Camera-type eye (tissue), 1 donor: Measurements from ENCODE around the gene CHPF2. TPM values are rescaled to one million over a fixed set of nuclear protein-coding genes. Genes with fewer than 3 reads are reported as not detected.

ENCODE experiments used
- total RNA-seq: library from RNA; depleted of rRNA; stranded (reverse); fragments of >200 nt; gene quantifications from one replicate; pipeline ENCODE4 v1.2.3, GENCODE V29; 2014

The CHPF2 gene
- 31.4 TPM for total RNA-seq

GRCh38 chr7:151232091-151232916, at the start of gene CHPF2:
CHPF2 (plus strand) TSS chr7:151232483; CDS start chr7:151234012, 1,529 bp downstream.

DNA sequence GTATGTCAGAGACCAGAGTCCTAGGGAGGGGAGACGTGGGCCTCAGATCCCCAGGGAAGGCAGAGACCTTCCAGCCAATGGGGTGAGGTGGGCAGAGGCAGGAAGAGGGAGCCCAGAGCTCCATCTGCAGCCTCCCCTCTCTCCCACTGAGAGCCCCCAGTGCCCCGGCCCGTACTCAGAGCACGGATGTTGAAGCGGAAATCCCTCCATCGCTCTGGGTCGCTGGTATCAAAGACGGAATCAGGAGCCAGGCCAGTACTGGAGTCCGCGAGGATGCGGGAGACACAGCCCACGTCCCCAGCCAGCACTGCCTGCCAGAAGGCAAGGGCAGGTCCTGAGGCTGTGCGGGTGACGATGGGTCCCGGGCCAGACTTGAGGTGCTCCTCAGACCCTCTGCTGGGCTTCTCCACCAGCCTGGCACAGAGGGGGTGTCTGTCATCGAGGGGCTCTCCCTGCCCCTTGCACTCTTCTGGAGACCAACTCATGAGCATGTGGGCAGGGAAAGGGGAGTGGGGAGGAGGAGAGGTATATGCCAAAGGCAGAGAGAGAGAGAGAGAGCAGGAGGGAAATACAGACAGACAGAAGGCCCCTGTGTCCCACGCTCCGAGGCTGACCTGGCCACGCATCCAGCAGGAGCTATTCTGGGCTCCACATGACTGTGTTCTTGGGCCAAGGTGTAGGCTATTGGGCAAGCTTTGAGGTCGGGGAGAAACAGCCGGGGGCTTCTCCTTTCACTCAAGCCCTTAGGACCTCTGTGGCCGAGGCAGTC, 45.5 kb upstream of the CHPF2 start, which contains the start of gene ASB10:
ASB10 (minus strand) TSS at position 611 of the 769 bp plus-strand sequence; CDS start at position 491, 120 bp downstream.

DNA sequence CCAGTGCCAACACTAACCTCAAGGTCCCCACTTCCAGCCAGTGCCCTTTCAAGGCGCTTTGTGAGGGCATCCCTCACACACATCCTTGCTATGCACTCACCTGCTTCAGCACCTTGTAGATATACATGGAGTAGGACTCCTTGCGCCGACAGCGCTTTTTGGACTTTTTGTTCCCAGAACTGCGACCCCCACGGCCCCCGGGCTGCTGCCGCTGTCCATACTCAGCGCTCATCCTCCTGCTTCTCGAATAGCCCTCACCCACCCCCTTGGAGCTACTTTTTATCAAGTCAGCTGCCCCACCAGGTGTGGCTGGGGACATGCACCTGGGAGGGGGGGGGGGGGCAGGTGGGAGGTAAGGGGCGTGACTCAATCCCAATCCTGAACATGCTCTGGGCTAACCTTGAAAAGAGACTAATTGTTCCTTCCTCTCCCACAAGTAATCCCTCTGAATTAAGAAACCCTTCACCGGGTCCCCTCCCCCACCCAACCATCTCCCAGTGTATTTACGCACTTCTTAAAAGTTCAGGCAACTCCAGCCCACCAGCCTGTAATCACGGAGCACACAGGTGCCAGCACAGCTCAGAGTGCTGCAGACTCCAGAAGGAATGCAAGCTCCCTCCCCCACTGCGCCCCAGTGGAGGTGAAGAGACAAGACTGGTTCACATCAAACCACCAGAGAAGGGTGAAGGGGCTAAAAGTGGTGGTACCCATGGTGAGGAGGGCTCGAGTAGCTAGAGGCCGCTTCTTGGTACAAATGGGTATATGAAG, 22.0 kb upstream of the CHPF2 start, which contains the start of gene H2BK1:
H2BK1 (minus strand) TSS at position 402 of the 768 bp plus-strand sequence; CDS start at position 232, 170 bp downstream.

DNA sequence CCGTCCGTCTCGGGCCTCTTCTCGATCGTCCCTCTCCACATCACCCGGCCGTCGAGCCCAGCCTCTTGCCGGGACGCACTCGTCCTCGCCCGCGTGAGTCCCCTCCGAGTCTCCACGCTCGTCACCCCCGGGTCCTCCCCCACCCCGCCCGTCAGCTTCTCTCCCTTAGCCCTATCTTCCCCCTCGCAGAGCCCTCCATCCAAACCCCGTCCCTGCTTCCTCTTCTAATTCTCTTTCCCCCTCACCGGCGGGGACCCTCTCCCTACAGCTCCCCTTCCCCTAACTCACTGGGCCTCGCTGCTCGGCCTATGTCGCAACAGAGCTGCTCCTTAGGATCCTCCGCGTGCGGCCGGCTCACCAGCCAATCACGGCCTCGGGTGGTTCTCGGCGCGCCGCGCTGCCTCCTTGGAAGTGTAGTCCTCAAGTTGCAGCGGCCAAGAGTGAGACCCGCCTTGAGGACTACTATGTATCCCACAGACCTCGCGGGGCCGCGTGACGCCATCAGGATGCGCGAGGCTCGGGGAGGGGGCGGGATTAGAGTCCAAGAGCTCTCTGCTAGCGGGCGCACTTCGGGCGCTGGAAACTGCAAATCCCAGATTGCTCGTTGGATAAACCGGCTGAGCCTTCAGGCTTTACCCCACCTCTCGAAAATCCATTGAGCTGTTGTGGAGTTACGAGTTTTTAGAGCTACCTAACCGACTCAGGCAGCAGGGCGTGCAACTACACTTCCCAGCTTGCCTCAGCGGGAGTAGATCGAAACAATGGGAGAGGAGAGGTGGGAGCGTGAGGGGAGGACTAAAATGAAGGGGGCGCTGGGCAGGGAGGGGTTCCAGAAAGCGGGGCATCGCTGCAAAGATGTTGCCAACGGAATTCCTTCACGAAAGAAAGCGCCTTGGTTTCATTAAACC, 5.2 kb upstream of the CHPF2 start, which contains the start of gene ABCF2:
ABCF2 (minus strand) TSS at position 331 of the 908 bp plus-strand sequence. CDS start 747 bp downstream, outside the sequence.

DNA sequence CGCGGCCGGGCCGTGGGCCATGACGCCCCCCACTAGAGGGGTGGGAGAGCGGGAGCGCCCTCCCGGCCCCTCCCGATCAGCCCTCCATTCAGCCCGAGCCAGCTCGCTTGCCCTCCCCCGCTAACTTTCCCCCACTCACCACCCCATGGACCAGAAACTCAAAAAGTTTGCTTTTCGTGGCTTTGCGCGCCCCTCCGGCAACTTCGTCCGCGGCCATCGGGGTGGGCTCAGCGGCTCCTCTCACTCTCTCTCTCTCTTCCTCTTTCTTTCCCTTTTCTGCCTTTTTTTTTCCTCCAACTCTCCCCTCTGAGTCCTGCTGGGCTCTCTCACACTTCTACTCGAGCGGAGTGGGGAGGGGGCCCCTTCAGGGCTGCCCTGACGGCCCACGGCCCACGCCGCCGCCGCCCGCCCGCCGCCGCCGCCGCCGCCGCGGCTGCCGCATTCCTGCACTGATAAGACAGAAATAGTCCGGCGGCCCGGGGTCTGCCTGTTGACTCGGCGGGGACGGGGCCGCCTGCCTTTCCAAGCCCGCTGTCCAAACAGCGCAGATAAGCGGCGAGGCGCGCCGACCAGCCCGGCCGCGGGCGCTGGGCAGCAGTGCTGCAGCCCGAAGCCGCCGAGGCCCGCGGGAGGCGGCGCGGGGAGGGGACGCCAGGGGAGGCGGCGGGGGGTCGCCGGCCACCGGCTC, 16.2 kb downstream of the CHPF2 start, which contains the start of gene SMARCD3:
SMARCD3 (minus strand) TSS at position 349 of the 688 bp plus-strand sequence; CDS start at position 217, 132 bp downstream.

Other genes starting within 250 kb of the CHPF2 start
- 7.9 TPM for gene NOS3, start 241.5 kb upstream of the CHPF2 start, total RNA-seq
- 1.9 TPM for gene ATG9B, start 208.0 kb upstream of the CHPF2 start, total RNA-seq
- 23.3 TPM for gene ABCB8, start 204.0 kb upstream of the CHPF2 start, total RNA-seq
- 4.4 TPM for gene ASIC3, start 184.0 kb upstream of the CHPF2 start, total RNA-seq
- gene CDK5, start 174.6 kb upstream of the CHPF2 start, total RNA-seq: 18.6 TPM
- gene SLC4A2, start 172.9 kb upstream of the CHPF2 start, total RNA-seq: 69.0 TPM
- 65.1 TPM for gene FASTK, start 151.7 kb upstream of the CHPF2 start, total RNA-seq
- 21.1 TPM for gene TMUB1, start 149.0 kb upstream of the CHPF2 start, total RNA-seq
- gene AGAP3, start 146.0 kb upstream of the CHPF2 start, total RNA-seq: 68.7 TPM
- gene GBX1, start 64.8 kb upstream of the CHPF2 start, total RNA-seq: not detected
- 0.44 TPM for gene ASB10, start 45.2 kb upstream of the CHPF2 start, total RNA-seq
- gene H2BK1, start 22.0 kb upstream of the CHPF2 start, total RNA-seq: not detected
- gene ABCF2, start 5.3 kb upstream of the CHPF2 start, total RNA-seq: 32.5 TPM
- 64.0 TPM for gene SMARCD3, start 16.2 kb downstream of the CHPF2 start, total RNA-seq
- gene NUB1, start 109.3 kb downstream of the CHPF2 start, total RNA-seq: 57.6 TPM
- 19.7 TPM for gene WDR86, start 177.6 kb downstream of the CHPF2 start, total RNA-seq
- not detected for gene CRYGN, start 207.7 kb downstream of the CHPF2 start, total RNA-seq